Adrenal gland (tissue), 5 donors: ENCODE measurements around the gene RMI2.

Experiments
- POLR2A ChIP-seq, 2 donors: fragments of 450-650 bp; IDR thresholded peaks; one replicate each; pipeline ENCODE4 v1.6.1; 2017; ENCODE audit warnings: antibody characterized with exemption in 2 of 2, mild to moderate bottlenecking in 2 of 2, moderate library complexity in 1 of 2
- TF ChIP-seq, protein P1 (sequence below), 6 experiments: fragments of 450-650 bp in 4 of 6; fragments of 200-600 bp in 2 of 6; sonication (generic) in 1 of 6; IDR thresholded peaks; 1 replicate in 5 of 6; 2 replicates in 1 of 6; pipeline versions ENCODE4 v1.5.1 to v1.8.0; 2016 to 2021; ENCODE audit warnings: antibody characterized with exemption in 6 of 6, mild to moderate bottlenecking in 2 of 6, moderate library complexity in 1 of 6
- donor health status: DM: no; HTN: no; CAD: no.

DNA sequence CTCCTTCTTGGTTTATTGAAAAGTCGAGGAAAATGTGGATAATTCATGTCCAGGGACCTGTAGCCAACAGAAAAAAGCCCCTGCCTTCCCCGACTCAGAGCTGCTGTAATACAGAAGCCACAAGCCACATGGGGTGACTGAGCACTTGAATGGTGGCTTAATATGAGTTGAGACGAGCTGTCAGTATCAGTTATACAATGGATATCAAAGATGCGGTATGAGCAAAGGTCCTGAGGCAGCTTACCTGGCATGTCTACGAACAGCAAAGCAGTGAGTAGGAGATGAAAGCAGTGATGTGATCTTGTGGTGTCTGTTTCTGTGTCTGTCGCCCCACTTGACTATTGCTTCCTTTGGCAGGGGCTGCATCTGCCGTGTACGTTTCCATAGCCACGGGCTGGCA, 12.2 kb upstream of the RMI2 start:
- no peak for TF ChIP-seq POLR2A (IDR thresholded peaks at IDR 0.05)
- TF ChIP-seq, protein P1, sequence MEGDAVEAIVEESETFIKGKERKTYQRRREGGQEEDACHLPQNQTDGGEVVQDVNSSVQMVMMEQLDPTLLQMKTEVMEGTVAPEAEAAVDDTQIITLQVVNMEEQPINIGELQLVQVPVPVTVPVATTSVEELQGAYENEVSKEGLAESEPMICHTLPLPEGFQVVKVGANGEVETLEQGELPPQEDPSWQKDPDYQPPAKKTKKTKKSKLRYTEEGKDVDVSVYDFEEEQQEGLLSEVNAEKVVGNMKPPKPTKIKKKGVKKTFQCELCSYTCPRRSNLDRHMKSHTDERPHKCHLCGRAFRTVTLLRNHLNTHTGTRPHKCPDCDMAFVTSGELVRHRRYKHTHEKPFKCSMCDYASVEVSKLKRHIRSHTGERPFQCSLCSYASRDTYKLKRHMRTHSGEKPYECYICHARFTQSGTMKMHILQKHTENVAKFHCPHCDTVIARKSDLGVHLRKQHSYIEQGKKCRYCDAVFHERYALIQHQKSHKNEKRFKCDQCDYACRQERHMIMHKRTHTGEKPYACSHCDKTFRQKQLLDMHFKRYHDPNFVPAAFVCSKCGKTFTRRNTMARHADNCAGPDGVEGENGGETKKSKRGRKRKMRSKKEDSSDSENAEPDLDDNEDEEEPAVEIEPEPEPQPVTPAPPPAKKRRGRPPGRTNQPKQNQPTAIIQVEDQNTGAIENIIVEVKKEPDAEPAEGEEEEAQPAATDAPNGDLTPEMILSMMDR (IDR thresholded peaks at IDR 0.05) = no peak
